Muscle of leg (tissue), 11 donors: Measurements from ENCODE around the gene CDH20. TPM values are rescaled to one million over a fixed set of nuclear protein-coding genes. Genes with fewer than 3 reads are reported as not detected.

ENCODE experiments used
- DNase-seq: peaks from one replicate; pipeline ENCODE4 v3.0.0; 2013
- H3K27ac ChIP-seq: one replicate; pipeline ENCODE4 v1.5.1; 2013; ENCODE audit warnings: mild to moderate bottlenecking, low read length, control low read depth
- H3K27me3 ChIP-seq: one replicate; pipeline ENCODE4 v1.6.1; 2013; ENCODE audit warnings: low read length; ENCODE audit not compliant: control insufficient read depth, insufficient read depth
- H3K36me3 ChIP-seq: one replicate; pipeline ENCODE4 v1.6.1; 2013; ENCODE audit warnings: low read length; ENCODE audit not compliant: control insufficient read depth, insufficient read depth
- H3K4me1 ChIP-seq: one replicate; pipeline ENCODE4 v1.6.1; 2013; ENCODE audit warnings: low read length; ENCODE audit not compliant: control insufficient read depth, insufficient read depth
- H3K4me3 ChIP-seq: one replicate; pipeline ENCODE4 v1.5.1; 2013; ENCODE audit warnings: low read length, control low read depth
- H3K9me3 ChIP-seq: replicated peaks from 2 replicates; pipeline ENCODE4 v1.6.1; 2013; ENCODE audit warnings: low read depth, low read length; ENCODE audit not compliant: control insufficient read depth
- WGBS: methylation state at CpG from one replicate; pipeline ENCODE4 v1.1.5; 2013; ENCODE audit warnings: missing lambda C conversion rate; ENCODE audit not compliant: insufficient coverage; 5-methylcytosine and 5-hydroxymethylcytosine counted together
- polyA plus RNA-seq, 8 donors: library from polyadenylated mRNA; unstranded; fragments of 120-200 nt; gene quantifications; one replicate each; pipeline versions ENCODE4 v1.2.1 to v1.2.3, GENCODE V29; 2013; ENCODE audit warnings: inconsistent platforms in 1 of 8, low replicate concordance in 1 of 8; ENCODE audit not compliant: insufficient read length in 8 of 8, insufficient read depth in 1 of 8
- total RNA-seq: library from RNA; stranded (reverse); fragments of 120-200 nt; gene quantifications from one replicate; pipeline ENCODE4 v1.2.4, GENCODE V29; 2013

Gene CDH20
- total and polyA plus RNA-seq, 9 donors = 0.44 to 1.7 (median 1.1) TPM

GRCh38 chr18:61323951-61324350, 9.3 kb upstream of the CDH20 start:
- H3K9me3 ChIP-seq = no peaks in the 10 kb centered on the region
- H3K27ac ChIP-seq = no peak overlapping the region
- H3K4me3 ChIP-seq = no peak overlapping the region
- no peaks in the 10 kb centered on the region for H3K27me3 ChIP-seq
- no peaks in the 10 kb centered on the region for H3K36me3 ChIP-seq
- H3K4me1 ChIP-seq = no peaks in the 10 kb centered on the region
- no CpG with 5 or more reads among the region's 1 CpG for WGBS
- no peak for DNase-seq

- H3K4me3 ChIP-seq = no peak overlapping the region
- H3K36me3 ChIP-seq = no peaks in the 10 kb centered on the region
- H3K4me1 ChIP-seq = no peaks in the 10 kb centered on the region
- H3K9me3 ChIP-seq = no peaks in the 10 kb centered on the region
- DNase-seq = no peak
- H3K27ac ChIP-seq = no peak overlapping the region
- H3K27me3 ChIP-seq = no peaks in the 10 kb centered on the region
These were observed 6.8 kb upstream of the CDH20 start for GRCh38 chr18:61326407-61326806.

- Histone ChIP-seq H3K9me3 (no peaks in the 10 kb centered on the region), H3K4me1 (peaks cover 11% of the 10 kb centered on the region), H3K36me3 (no peaks in the 10 kb centered on the region), H3K4me3 (no peak overlapping the region), H3K27me3 (peaks cover 15% of the 10 kb centered on the region), H3K27ac (no peak overlapping the region)
- 67% methylated on average over 2 of the region's 3 CpGs for WGBS
- DNase-seq = no peak
These were observed 3.8 kb upstream of the CDH20 start for GRCh38 chr18:61329398-61329797.

- H3K27ac ChIP-seq = no peak overlapping the region
- no peak for DNase-seq
- WGBS = 86% methylated on average over 1 of the region's 3 CpGs
These were observed 2.2 kb upstream of the CDH20 start for GRCh38 chr18:61331051-61331450.

GRCh38 chr18:61333746-61334490, 688 bp downstream of the CDH20 start:
- Histone ChIP-seq H3K4me3 (peak overlapping the region; percentile 55), H3K27ac (no peak overlapping the region)
- peak; percentile 35 for DNase-seq

More at GRCh38 chr18:61331051-61331450, 2.2 kb upstream of the CDH20 start:
- Histone ChIP-seq H3K9me3 (no peaks in the 10 kb centered on the region), H3K36me3 (no peaks in the 10 kb centered on the region), H3K4me1 (peaks cover 20% of the 10 kb centered on the region), H3K4me3 (no peak overlapping the region), H3K27me3 (peaks cover 26% of the 10 kb centered on the region)

GRCh38 chr18:61334491-61334850, 1.2 kb downstream of the CDH20 start:
- H3K9me3 ChIP-seq = no peaks in the 10 kb centered on the region
- H3K4me1 ChIP-seq = peaks cover 20% of the 10 kb centered on the region
- DNase-seq = no peak
- H3K4me3 ChIP-seq = peak overlapping the region; percentile 55
- 3% methylated on average over 8 of the region's 13 CpGs for WGBS
- H3K27ac ChIP-seq = no peak overlapping the region
- no peaks in the 10 kb centered on the region for H3K36me3 ChIP-seq
- H3K27me3 ChIP-seq = peaks cover 26% of the 10 kb centered on the region

More at GRCh38 chr18:61333746-61334490, 688 bp downstream of the CDH20 start:
- Histone ChIP-seq H3K27me3 (peaks cover 26% of the 10 kb centered on the region), H3K36me3 (no peaks in the 10 kb centered on the region), H3K4me1 (peaks cover 20% of the 10 kb centered on the region), H3K9me3 (no peaks in the 10 kb centered on the region)
- under 1% methylated on average over 66 of the region's 73 CpGs for WGBS

GRCh38 chr18:61334951-61335683, 1.9 kb downstream of the CDH20 start:
- Histone ChIP-seq H3K9me3 (no peaks in the 10 kb centered on the region), H3K4me1 (peaks cover 20% of the 10 kb centered on the region), H3K27ac (no peak overlapping the region), H3K4me3 (no peak overlapping the region), H3K36me3 (no peaks in the 10 kb centered on the region), H3K27me3 (peaks cover 26% of the 10 kb centered on the region)
- DNase-seq = peak; percentile 25
- 37% methylated on average over 7 of the region's 10 CpGs for WGBS

DNA sequence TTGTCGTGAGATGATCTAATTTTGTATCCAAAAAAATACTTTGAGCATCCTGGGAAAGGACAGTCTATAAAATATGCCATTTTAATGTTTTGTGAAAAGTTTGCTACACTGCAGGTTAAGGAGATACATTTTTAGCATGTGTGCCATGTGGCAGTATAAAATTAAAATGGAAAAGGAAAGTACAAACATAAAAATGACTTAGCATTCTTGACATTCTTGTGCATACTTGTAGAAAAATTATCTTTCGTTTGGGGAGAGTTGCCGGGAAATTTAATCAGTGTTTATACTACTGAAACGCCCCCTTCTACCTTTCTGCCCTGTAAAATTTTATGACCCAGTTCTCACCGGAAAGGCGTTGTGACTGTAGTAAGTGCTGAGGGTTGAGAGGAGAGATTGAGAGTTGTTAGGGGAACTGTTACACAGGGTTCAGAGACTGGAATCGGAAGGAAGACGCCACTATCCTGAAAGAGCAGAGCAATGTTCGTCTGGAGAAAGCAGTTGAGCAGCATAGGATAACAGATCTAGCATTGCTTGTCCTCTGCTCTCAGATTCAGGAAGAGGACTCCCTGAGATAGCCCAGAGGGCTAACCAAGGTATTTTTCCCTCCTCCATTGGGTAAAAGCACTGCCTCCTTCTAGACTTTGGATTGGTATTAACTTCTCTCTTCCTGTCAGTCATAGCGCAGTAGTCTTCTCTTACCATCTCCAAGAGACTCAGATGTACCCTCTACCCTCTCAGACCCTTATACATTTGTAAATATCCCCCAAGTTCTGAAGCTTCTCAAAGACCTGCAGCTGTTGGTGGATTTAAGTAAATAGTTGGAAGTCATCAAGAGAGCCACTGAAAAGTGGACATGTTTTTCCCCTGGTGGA, 2.7 kb downstream of the CDH20 start:
- Histone ChIP-seq H3K36me3 (no peaks in the 10 kb centered on the region), H3K27ac (no peak overlapping the region), H3K4me3 (no peak overlapping the region), H3K4me1 (peaks cover 20% of the 10 kb centered on the region), H3K9me3 (no peaks in the 10 kb centered on the region), H3K27me3 (peaks cover 26% of the 10 kb centered on the region)
- DNase-seq = peak; percentile 33
- WGBS = 40% methylated on average over 3 of the region's 10 CpGs

GRCh38 chr18:61336766-61337165, 3.5 kb downstream of the CDH20 start:
- WGBS = 80% methylated on average over 1 of the region's 6 CpGs
- no peak overlapping the region for H3K27ac ChIP-seq
- H3K4me3 ChIP-seq = no peak overlapping the region
- no peak for DNase-seq
- peaks cover 20% of the 10 kb centered on the region for H3K4me1 ChIP-seq
- peaks cover 26% of the 10 kb centered on the region for H3K27me3 ChIP-seq
- no peaks in the 10 kb centered on the region for H3K36me3 ChIP-seq
- no peaks in the 10 kb centered on the region for H3K9me3 ChIP-seq

- no peak for DNase-seq
- H3K4me3 ChIP-seq = no peak overlapping the region
- no peaks in the 10 kb centered on the region for H3K9me3 ChIP-seq
- H3K27ac ChIP-seq = no peak overlapping the region
- no peaks in the 10 kb centered on the region for H3K36me3 ChIP-seq
- H3K4me1 ChIP-seq = peaks cover 20% of the 10 kb centered on the region
- H3K27me3 ChIP-seq = peaks cover 26% of the 10 kb centered on the region
- 100% methylated on average over 1 of the region's 3 CpGs for WGBS
These were observed 4.3 kb downstream of the CDH20 start for GRCh38 chr18:61337527-61337926.
